ENCODE data around the gene CDK2. TPM values are rescaled to one million over a fixed set of nuclear protein-coding genes. Genes with fewer than 3 reads are reported as not detected.

Gene CDK2
- total and polyA plus RNA-seq, 4 donors, result 14.5 to 54.4 (median 28.7) TPM

GRCh38 chr12:55963760-55964159 is 2.9 kb upstream of the CDK2 start:
- Histone ChIP-seq H3K4me1 (ENCODE audit: control insufficient read depth, insufficient read depth, low read length) (peaks cover 17% of the 10 kb centered on the region), H3K27me3 (ENCODE audit: control insufficient read depth, insufficient read depth, low read length) (no peaks in the 10 kb centered on the region), H3K36me3 (ENCODE audit: control insufficient read depth, insufficient read depth, low read length) (no peaks in the 10 kb centered on the region), H3K4me3 (ENCODE audit: low read depth, low read length) (no peak overlapping the region), H3K9me3 (ENCODE audit: control insufficient read depth, insufficient read depth, low read length) (no peaks in the 10 kb centered on the region), H3K27ac (ENCODE audit: low read depth, low read length) (no peak overlapping the region)
- 93% methylated on average over 2 of the region's 2 CpGs for WGBS (ENCODE audit: insufficient coverage)
- no peak for DNase-seq (ENCODE audit: low read depth in 4 of 6, low spot score in 6 of 6)

GRCh38 chr12:55965240-55965639 is 1.4 kb upstream of the CDK2 start:
- DNase-seq (ENCODE audit: low read depth in 4 of 6, low spot score in 6 of 6), result no peak
- no peaks in the 10 kb centered on the region for H3K36me3 ChIP-seq (ENCODE audit: control insufficient read depth, insufficient read depth, low read length)
- no peaks in the 10 kb centered on the region for H3K9me3 ChIP-seq (ENCODE audit: control insufficient read depth, insufficient read depth, low read length)
- H3K27ac ChIP-seq (ENCODE audit: low read depth, low read length), result no peak overlapping the region
- no peaks in the 10 kb centered on the region for H3K27me3 ChIP-seq (ENCODE audit: control insufficient read depth, insufficient read depth, low read length)
- H3K4me1 ChIP-seq (ENCODE audit: control insufficient read depth, insufficient read depth, low read length), result peaks cover 17% of the 10 kb centered on the region
- H3K4me3 ChIP-seq (ENCODE audit: low read depth, low read length), result no peak overlapping the region
- 22% methylated on average over 5 of the region's 5 CpGs for WGBS (ENCODE audit: insufficient coverage)

GRCh38 chr12:55965941-55966407 is 656 bp upstream of the CDK2 start, which contains the start of gene PMEL:
TSS of gene PMEL (minus strand) at chr12:55966042. CDS start at chr12:55966011, 31 bp downstream.
- H3K27me3 ChIP-seq (ENCODE audit: control insufficient read depth, insufficient read depth, low read length), result no peaks in the 10 kb centered on the region
- no peaks in the 10 kb centered on the region for H3K9me3 ChIP-seq (ENCODE audit: control insufficient read depth, insufficient read depth, low read length)
- H3K4me3 ChIP-seq (ENCODE audit: low read depth, low read length), result peak within 1 kb of the TSS; percentile 95
- peaks cover 17% of the 10 kb centered on the region for H3K4me1 ChIP-seq (ENCODE audit: control insufficient read depth, insufficient read depth, low read length)
- H3K27ac ChIP-seq (ENCODE audit: low read depth, low read length), result peak within 1 kb of the TSS; percentile 79
- DNase-seq (ENCODE audit: low read depth in 4 of 6, low spot score in 6 of 6), result no peak
- H3K36me3 ChIP-seq (ENCODE audit: control insufficient read depth, insufficient read depth, low read length), result no peaks in the 10 kb centered on the region
- WGBS (ENCODE audit: insufficient coverage), result 8% methylated on average over 3 of the region's 4 CpGs

- Histone ChIP-seq H3K4me3 (ENCODE audit: low read depth, low read length) (no peak overlapping the region), H3K36me3 (ENCODE audit: control insufficient read depth, insufficient read depth, low read length) (peaks cover 2% of the 10 kb centered on the region)
Observed at GRCh38 chr12:55969356-55969755, 2.7 kb downstream of the CDK2 start.

GRCh38 chr12:55970775-55971174 is 4.1 kb downstream of the CDK2 start:
- no peak for DNase-seq (ENCODE audit: low read depth in 4 of 6, low spot score in 6 of 6)
- H3K27me3 ChIP-seq (ENCODE audit: control insufficient read depth, insufficient read depth, low read length), result no peaks in the 10 kb centered on the region
- peaks cover 2% of the 10 kb centered on the region for H3K36me3 ChIP-seq (ENCODE audit: control insufficient read depth, insufficient read depth, low read length)
- no peak overlapping the region for H3K27ac ChIP-seq (ENCODE audit: low read depth, low read length)
- H3K4me3 ChIP-seq (ENCODE audit: low read depth, low read length), result no peak overlapping the region
- peaks cover 20% of the 10 kb centered on the region for H3K4me1 ChIP-seq (ENCODE audit: control insufficient read depth, insufficient read depth, low read length)
- 100% methylated on average over 3 of the region's 7 CpGs for WGBS (ENCODE audit: insufficient coverage)
- no peaks in the 10 kb centered on the region for H3K9me3 ChIP-seq (ENCODE audit: control insufficient read depth, insufficient read depth, low read length)

More at GRCh38 chr12:55969356-55969755, 2.7 kb downstream of the CDK2 start:
- Histone ChIP-seq H3K9me3 (ENCODE audit: control insufficient read depth, insufficient read depth, low read length) (no peaks in the 10 kb centered on the region), H3K4me1 (ENCODE audit: control insufficient read depth, insufficient read depth, low read length) (peaks cover 17% of the 10 kb centered on the region), H3K27ac (ENCODE audit: low read depth, low read length) (no peak overlapping the region), H3K27me3 (ENCODE audit: control insufficient read depth, insufficient read depth, low read length) (no peaks in the 10 kb centered on the region)
- DNase-seq (ENCODE audit: low read depth in 4 of 6, low spot score in 6 of 6), result no peak
- no CpG with 5 or more reads among the region's 4 CpGs for WGBS (ENCODE audit: insufficient coverage)

GRCh38 chr12:55972042-55972441 is 5.4 kb downstream of the CDK2 start:
- no peak overlapping the region for H3K4me3 ChIP-seq (ENCODE audit: low read depth, low read length)
- WGBS (ENCODE audit: insufficient coverage), result 25% methylated on average over 1 of the region's 3 CpGs

GRCh38 chr12:55972456-55972855 is 5.8 kb downstream of the CDK2 start:
- Histone ChIP-seq H3K27me3 (ENCODE audit: control insufficient read depth, insufficient read depth, low read length) (no peaks in the 10 kb centered on the region), H3K4me3 (ENCODE audit: low read depth, low read length) (peak overlapping the region; percentile 75), H3K9me3 (ENCODE audit: control insufficient read depth, insufficient read depth, low read length) (no peaks in the 10 kb centered on the region), H3K4me1 (ENCODE audit: control insufficient read depth, insufficient read depth, low read length) (peaks cover 3% of the 10 kb centered on the region), H3K27ac (ENCODE audit: low read depth, low read length) (peak overlapping the region; percentile 94), H3K36me3 (ENCODE audit: control insufficient read depth, insufficient read depth, low read length) (peaks cover 2% of the 10 kb centered on the region)
- WGBS (ENCODE audit: insufficient coverage), result no CpG with 5 or more reads among the region's 1 CpG
- no peak for DNase-seq (ENCODE audit: low read depth in 4 of 6, low spot score in 6 of 6)

More at GRCh38 chr12:55972042-55972441, 5.4 kb downstream of the CDK2 start:
- Histone ChIP-seq H3K9me3 (ENCODE audit: control insufficient read depth, insufficient read depth, low read length) (no peaks in the 10 kb centered on the region), H3K27ac (ENCODE audit: low read depth, low read length) (peak overlapping the region; percentile 34), H3K27me3 (ENCODE audit: control insufficient read depth, insufficient read depth, low read length) (no peaks in the 10 kb centered on the region), H3K36me3 (ENCODE audit: control insufficient read depth, insufficient read depth, low read length) (peaks cover 2% of the 10 kb centered on the region), H3K4me1 (ENCODE audit: control insufficient read depth, insufficient read depth, low read length) (peaks cover 8% of the 10 kb centered on the region)
- DNase-seq (ENCODE audit: low read depth in 4 of 6, low spot score in 6 of 6), result peak in 1 of 6 donors; percentile 18

- WGBS (ENCODE audit: insufficient coverage), result 1% methylated on average over 18 of the region's 18 CpGs
Observed at GRCh38 chr12:55972911-55973598, 6.4 kb downstream of the CDK2 start.

GRCh38 chr12:55973599-55974307 is 7.1 kb downstream of the CDK2 start, which contains the start of gene RAB5B:
TSS of gene RAB5B (plus strand) at chr12:55974078. CDS start at chr12:55986961, 12,883 bp downstream.
- Histone ChIP-seq H3K4me3 (ENCODE audit: low read depth, low read length) (peak within 1 kb of the TSS; percentile 88), H3K9me3 (ENCODE audit: control insufficient read depth, insufficient read depth, low read length) (no peaks in the 10 kb centered on the region), H3K27me3 (ENCODE audit: control insufficient read depth, insufficient read depth, low read length) (no peaks in the 10 kb centered on the region), H3K36me3 (ENCODE audit: control insufficient read depth, insufficient read depth, low read length) (peaks cover 8% of the 10 kb centered on the region), H3K4me1 (ENCODE audit: control insufficient read depth, insufficient read depth, low read length) (peaks cover 3% of the 10 kb centered on the region), H3K27ac (ENCODE audit: low read depth, low read length) (peak within 1 kb of the TSS; percentile 94)
- peak; percentile 99 to 100 (median 100) for DNase-seq (ENCODE audit: low read depth in 4 of 6, low spot score in 6 of 6)
- 0% methylated on average over 34 of the region's 39 CpGs for WGBS (ENCODE audit: insufficient coverage)

More at GRCh38 chr12:55972911-55973598, 6.4 kb downstream of the CDK2 start:
- peak in 2 of 6 donors; percentile 19 to 70 for DNase-seq (ENCODE audit: low read depth in 4 of 6, low spot score in 6 of 6)
- Histone ChIP-seq H3K4me3 (ENCODE audit: low read depth, low read length) (peak overlapping the region; percentile 75), H3K9me3 (ENCODE audit: control insufficient read depth, insufficient read depth, low read length) (no peaks in the 10 kb centered on the region), H3K27ac (ENCODE audit: low read depth, low read length) (peak overlapping the region; percentile 94), H3K36me3 (ENCODE audit: control insufficient read depth, insufficient read depth, low read length) (peaks cover 4% of the 10 kb centered on the region), H3K27me3 (ENCODE audit: control insufficient read depth, insufficient read depth, low read length) (no peaks in the 10 kb centered on the region), H3K4me1 (ENCODE audit: control insufficient read depth, insufficient read depth, low read length) (peaks cover 3% of the 10 kb centered on the region)

Measured in spinal cord (tissue), 10 donors.